Measurements from ENCODE around the gene ANXA2.
A peak's percentile ranks its signal among the peaks of the same experiment; 100 is the strongest.

Gene ANXA2

GRCh38 chr15:60363903-60364611 is 33.7 kb downstream of the ANXA2 start:
- DNase-seq = no peak

DNA sequence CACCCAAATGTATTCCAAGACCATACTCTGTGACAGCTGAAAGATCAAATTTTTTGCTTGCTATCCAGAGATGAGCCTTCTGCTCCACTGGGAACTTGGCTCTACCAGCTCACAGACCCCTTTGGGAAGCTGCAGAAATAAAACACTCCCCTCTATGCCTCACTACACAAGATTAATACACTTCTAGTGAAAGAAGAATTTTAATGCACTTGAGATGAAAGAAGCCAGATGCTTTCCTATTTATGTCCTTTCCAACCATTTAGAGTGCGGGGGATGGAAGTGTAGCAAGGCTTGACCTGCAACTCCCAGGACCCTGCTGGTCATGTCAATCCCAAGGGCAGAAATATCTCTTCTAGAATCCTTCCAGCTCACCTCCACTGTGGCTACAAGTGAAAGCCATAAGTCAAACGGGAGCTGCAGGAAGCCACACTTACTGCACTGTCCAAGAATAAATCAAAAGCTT is 34.7 kb downstream of the ANXA2 start:
- DNase-seq = no peak

DNA sequence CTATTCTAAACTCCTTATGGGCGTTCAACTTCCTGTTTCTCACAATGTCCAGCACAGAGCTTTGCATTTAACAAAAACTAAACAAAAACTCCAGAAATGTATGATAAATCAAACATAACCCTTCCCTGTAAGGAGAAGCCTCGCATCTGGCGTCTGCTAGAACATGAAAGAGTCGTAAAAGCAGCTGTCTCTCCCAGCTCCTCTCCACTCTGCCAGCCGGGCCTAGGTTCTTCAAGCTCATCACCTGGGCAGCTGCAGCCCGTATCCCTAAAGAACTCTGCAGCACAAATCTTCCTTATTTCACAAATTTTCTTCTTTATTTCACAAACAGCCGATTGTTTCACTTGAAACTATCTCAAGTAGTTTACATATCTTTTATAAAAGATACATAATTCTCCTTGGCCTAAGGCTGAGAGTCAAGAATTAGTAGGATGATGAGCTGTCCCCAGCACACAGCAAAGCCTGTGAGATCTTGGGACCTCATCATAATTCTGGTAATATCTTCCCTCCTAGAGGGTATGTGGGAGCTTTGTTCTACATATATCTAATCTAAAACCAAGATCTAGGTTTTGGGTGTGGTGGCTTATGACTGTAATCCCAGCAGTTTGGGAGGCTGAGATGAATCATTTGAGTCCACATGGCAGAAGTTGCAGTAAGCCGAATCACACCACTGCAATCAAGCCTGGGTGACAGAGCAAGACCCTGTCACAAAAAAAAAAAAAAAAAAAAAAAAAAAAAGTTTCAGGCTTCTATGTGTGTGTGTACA is 35.3 kb downstream of the ANXA2 start:
- peak; percentile 20 to 23 for DNase-seq

DNA sequence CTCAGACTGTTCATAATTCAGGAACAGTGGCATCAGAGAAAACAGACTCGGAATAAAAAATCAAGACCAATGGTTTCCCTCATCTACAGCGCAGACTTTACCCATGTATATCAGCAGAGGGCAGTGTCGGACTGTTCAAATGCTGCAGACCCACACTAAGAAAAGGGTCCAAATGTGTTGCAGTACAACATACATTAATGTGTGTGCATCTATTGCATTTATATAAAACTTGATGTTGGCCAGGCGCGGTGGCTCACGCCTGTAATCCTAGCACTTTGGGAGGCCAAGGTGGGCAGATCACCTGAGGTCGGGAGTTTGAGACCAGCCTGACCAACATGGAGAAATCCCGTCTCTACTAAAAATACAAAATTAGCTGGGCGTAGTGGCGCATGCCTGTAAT is 38.0 kb downstream of the ANXA2 start:
- peak; percentile 28 to 53 for DNase-seq

DNA sequence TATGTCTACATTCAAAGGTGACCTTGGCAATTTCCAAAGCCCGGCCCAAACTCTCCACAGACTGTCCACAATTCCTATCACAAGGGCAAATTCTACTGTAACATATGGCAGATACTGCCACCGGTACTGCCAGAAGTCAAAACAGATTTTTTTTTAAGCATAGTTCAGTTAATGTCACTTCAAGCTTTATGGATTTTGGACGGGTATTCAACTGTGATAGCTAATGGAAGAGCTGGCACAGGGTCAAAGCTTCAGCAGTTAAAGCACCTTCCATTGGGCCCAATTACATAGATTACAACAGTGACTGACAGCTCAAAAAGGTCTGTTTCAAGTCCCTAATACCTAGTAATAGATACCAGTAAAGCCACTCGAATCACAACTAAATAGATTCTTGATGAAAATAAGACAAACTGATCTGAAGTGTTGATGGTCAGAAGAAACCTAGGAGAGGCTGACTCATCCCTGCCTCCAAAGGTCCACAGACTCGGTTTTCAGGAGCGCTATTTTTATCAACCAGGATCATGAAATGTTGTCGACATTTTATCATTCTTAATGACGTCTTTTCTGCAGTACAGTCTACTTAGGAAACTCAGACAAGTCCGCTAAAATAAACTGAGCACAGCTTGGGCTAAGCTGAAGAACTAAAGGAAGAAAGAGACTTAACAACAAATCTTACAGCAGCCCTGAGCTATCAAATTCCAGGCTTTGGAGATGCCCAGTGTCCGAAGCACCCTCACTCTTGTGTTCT is 38.7 kb downstream of the ANXA2 start:
- no peak for DNase-seq

- DNase-seq = no peak
These were observed 41.0 kb downstream of the ANXA2 start for GRCh38 chr15:60356832-60357231.

GRCh38 chr15:60355148-60355857 is 42.5 kb downstream of the ANXA2 start:
- DNase-seq = no peak

- no peak for DNase-seq
These were observed 44.4 kb downstream of the ANXA2 start for GRCh38 chr15:60353245-60353920.

- DNase-seq = no peak
These were observed 45.3 kb downstream of the ANXA2 start for GRCh38 chr15:60352525-60352924.

GRCh38 chr15:60351066-60351465 is 46.7 kb downstream of the ANXA2 start:
- no peak for DNase-seq

DNA sequence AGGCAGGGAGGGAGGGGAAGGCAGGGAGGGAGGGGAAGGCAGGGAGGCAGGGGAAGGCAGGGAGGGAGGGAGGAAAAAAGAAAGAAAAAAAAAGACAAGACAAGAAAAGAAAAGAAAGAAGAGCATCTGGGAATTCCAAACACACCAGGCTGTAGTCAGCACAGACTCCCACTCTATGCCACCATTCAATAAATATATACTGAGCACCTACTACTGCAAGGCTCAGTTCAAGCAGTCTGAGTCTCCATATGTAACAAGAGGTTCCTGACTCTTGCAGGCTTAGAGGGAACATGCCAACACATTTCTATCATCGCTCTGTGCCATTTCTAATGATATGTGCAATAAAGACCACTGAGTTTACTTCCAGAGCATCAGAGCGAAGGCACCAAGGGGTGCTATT is 47.7 kb downstream of the ANXA2 start:
- no peak for DNase-seq

DNA sequence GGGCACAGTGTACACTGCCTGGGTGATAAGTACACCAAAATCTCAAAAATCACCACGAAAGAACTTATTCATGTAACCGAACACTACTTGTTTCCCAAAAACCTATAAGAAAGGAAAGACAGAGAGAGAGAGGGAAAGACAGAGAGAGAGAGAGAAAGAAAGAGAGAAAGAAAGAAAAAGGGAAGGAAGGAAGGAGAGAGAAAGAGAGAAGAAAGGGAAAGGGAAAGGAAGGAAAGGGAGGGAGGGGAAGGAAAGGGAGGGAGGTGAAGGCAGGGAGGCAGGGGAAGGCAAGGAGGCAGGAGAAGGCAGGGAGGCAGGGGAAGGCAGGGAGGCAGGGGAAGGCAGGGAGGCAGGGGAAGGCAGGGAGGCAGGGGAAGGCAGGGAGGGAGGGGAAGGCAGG is 48.2 kb downstream of the ANXA2 start:
- no peak for DNase-seq

GRCh38 chr15:60347480-60348049 is 50.2 kb downstream of the ANXA2 start:
- DNase-seq = no peak

- DNase-seq = no peak
These were observed 51.1 kb downstream of the ANXA2 start for GRCh38 chr15:60346653-60347052.

GRCh38 chr15:60346077-60346476 is 51.7 kb downstream of the ANXA2 start:
- no peak for DNase-seq

GRCh38 chr15:60345598-60345997 is 52.2 kb downstream of the ANXA2 start:
- DNase-seq = no peak

DNA sequence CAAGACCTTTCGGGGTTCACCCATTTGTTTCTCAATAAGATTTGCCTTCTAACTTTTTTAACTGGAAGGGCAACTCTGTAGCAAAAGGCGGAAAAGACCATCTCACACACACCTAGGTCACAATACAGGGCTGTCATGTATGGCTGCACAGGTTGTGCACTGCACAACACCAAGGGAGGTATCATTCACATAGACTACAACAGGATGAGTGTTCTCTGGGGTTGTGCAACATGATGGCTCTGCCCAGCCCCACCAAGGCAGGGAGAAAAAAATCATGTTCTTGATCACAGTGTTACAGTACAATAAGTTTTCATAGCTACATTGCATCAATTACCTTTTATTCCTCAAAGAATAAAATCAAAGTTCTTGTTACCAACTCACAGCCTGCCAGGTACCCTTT is 52.8 kb downstream of the ANXA2 start:
- no peak for DNase-seq

GRCh38 chr15:60344461-60344860 is 53.3 kb downstream of the ANXA2 start:
- DNase-seq = no peak

GRCh38 chr15:60343221-60343970 is 54.4 kb downstream of the ANXA2 start:
- DNase-seq = no peak

- DNase-seq = no peak
These were observed 57.4 kb downstream of the ANXA2 start for GRCh38 chr15:60340207-60340921.

DNA sequence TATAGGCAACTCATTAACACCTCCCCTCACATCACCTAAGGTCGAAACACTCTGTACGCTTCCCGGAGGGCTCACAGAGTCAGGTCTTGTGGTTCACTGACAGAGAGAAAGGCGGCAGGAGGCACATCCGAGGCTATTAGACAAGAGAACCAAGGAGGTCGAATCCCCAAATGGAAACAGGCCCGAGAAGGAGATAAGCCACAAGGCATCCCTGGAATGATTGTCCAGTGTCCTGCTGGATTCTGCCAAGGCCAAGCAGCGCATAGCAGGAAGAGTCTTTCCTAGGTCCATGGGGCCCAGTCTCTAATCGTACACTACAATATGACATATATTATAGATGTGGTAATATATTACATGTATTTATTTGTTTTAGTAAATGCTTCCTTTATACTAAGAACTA is 58.5 kb downstream of the ANXA2 start:
- DNase-seq = no peak
